Spleen (tissue), 7 donors: ENCODE data around the gene STAT4.

Source experiments
- POLR2A ChIP-seq, 3 donors: fragments of 450-650 bp; IDR thresholded peaks; one replicate each; pipeline ENCODE4 v1.5.1; 2017; ENCODE audit warnings: antibody characterized with exemption in 3 of 3, mild to moderate bottlenecking in 1 of 3
- TF ChIP-seq, protein P1 (sequence below), 11 experiments: fragments of 200-600 bp in 7 of 11; fragments of 450-650 bp in 4 of 11; sonication (generic) in 4 of 11; IDR thresholded peaks in 8 of 11; conservative IDR thresholded peaks in 3 of 11; 1 replicate in 7 of 11; 2 replicates in 4 of 11; pipeline versions ENCODE4 v1.4.0 to v1.8.0; 2016 to 2021; ENCODE audit warnings: antibody characterized with exemption in 11 of 11, inconsistent platforms in 4 of 11, mild to moderate bottlenecking in 1 of 11
- donor health status: DM: no; HTN: no; CAD: no; lungs with moderate emphysema.
- donor health status: DM: no; HTN: no; CAD: no.
- donor health status: DM: no; HTN: no; CAD: no.

GRCh38 chr2:190999058-190999457, 151.7 kb downstream of the STAT4 start:
- TF ChIP-seq, protein P1, sequence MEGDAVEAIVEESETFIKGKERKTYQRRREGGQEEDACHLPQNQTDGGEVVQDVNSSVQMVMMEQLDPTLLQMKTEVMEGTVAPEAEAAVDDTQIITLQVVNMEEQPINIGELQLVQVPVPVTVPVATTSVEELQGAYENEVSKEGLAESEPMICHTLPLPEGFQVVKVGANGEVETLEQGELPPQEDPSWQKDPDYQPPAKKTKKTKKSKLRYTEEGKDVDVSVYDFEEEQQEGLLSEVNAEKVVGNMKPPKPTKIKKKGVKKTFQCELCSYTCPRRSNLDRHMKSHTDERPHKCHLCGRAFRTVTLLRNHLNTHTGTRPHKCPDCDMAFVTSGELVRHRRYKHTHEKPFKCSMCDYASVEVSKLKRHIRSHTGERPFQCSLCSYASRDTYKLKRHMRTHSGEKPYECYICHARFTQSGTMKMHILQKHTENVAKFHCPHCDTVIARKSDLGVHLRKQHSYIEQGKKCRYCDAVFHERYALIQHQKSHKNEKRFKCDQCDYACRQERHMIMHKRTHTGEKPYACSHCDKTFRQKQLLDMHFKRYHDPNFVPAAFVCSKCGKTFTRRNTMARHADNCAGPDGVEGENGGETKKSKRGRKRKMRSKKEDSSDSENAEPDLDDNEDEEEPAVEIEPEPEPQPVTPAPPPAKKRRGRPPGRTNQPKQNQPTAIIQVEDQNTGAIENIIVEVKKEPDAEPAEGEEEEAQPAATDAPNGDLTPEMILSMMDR (IDR thresholded peaks at IDR 0.05 in 8 of 11, conservative IDR thresholded peaks at IDR 0.05 in 3 of 11): no peak
- TF ChIP-seq POLR2A (IDR thresholded peaks at IDR 0.05): no peak
